ENCODE results near the gene OR6S1. TPM values are rescaled to one million over a fixed set of nuclear protein-coding genes. Genes with fewer than 3 reads are reported as not detected.

The OR6S1 gene
- total and polyA plus RNA-seq, 10 of the 15 experiments (the other 5 are each of a cell fraction or from before 2014, with no cell fraction given) = 0.22 to 0.67 (median 0.43) TPM; not detected in 4

- no peak for DNase-seq (ENCODE audit: low read depth, low spot score)
- no peak for FAIRE-seq
- no peaks in the 10 kb centered on the region for H4K20me1 ChIP-seq (ENCODE audit: control insufficient read depth, insufficient read depth)
- intact Hi-C loops (cut with micrococcal nuclease; ENCODE audit: unreplicated experiment) = no loop called here
- ChIA-PET POLR2A (no interaction called here), RAD21 (ENCODE audit: unreplicated experiment) (interaction anchor here (1.6 kb wide), 1 partner anchor 114 kb away, joined by 3 read pairs; no protein-coding TSS in a partner anchor), CTCF (interaction anchor here (1.3 to 9.9 kb wide), 3 partner anchors 114 to 273 kb away, joined by 3 to 216 read pairs (median 4); partner anchors contain the start of gene CCNB1IP1), SMC1A (ENCODE audit: uncharacterized antibody, unreplicated experiment) (interaction anchor here (1.0 kb wide), 1 partner anchor 272 kb away, joined by 4 read pairs; no protein-coding TSS in a partner anchor)
- WGBS (ENCODE audit: insufficient coverage, insufficient replicate concordance, low lambda C conversion rate, missing lambda C conversion rate) = 62% methylated on average over 12 of the region's 12 CpGs
- H3K79me2 ChIP-seq (ENCODE audit: control insufficient read depth, insufficient read depth, low read length) = no peaks in the 10 kb centered on the region
- BruUV-seq (replicated peaks) = no TSS peak
- no peak overlapping the region for H3K9ac ChIP-seq (ENCODE audit: control insufficient read depth, insufficient read depth, low read length)
- in situ Hi-C loops (cut with MboI) = no loop called here
- no peak overlapping the region for H3K27ac ChIP-seq (ENCODE audit: control insufficient read depth, insufficient read depth)
- H3K36me3 ChIP-seq (ENCODE audit: control insufficient read depth in 2 of 2, insufficient read depth in 2 of 2, low read length in 1 of 2) = no peaks in the 10 kb centered on the region
- no peak overlapping the region for H2AFZ ChIP-seq (ENCODE audit: control insufficient read depth, low read depth, low read length)
- no peak overlapping the region for H3K4me2 ChIP-seq (ENCODE audit: control insufficient read depth, insufficient read depth)
- no peaks in the 10 kb centered on the region for H3K4me1 ChIP-seq (ENCODE audit: control insufficient read depth, insufficient read depth, low read length)
- no peak for ATAC-seq
- no peak overlapping the region for H3K4me3 ChIP-seq
- H3K27me3 ChIP-seq (replicated peaks in 1 of 2; ENCODE audit: control insufficient read depth in 2 of 2, insufficient read depth in 2 of 2, low read length in 1 of 2) = no peaks in the 10 kb centered on the region
- no peaks in the 10 kb centered on the region for H3K9me3 ChIP-seq (replicated peaks; ENCODE audit: control insufficient read depth, insufficient read depth, low read length)
- TF ChIP-seq CBX5 (IDR thresholded peaks at IDR 0.05; ENCODE audit: low read depth) (no peak), BRCA1 (IDR thresholded peaks at IDR 0.05; ENCODE audit: low read depth, low read length) (no peak), CHD1 (IDR thresholded peaks at IDR 0.05; ENCODE audit: low read depth, low read length) (no peak), ELK1 (IDR thresholded peaks at IDR 0.05; ENCODE audit: low read depth, low read length) (no peak), LARP7 (IDR thresholded peaks at IDR 0.05) (no peak), ZBTB4 (CRISPR knock-in tag; IDR thresholded peaks at IDR 0.05) (no peak), ZNF622 (IDR thresholded peaks at IDR 0.05) (no peak), RELB (IDR thresholded peaks at IDR 0.05; ENCODE audit: low read depth) (no peak), SMAD5 (IDR thresholded peaks at IDR 0.05; ENCODE audit: low read depth) (no peak), ATF3 (IDR thresholded peaks at IDR 0.05; ENCODE audit: borderline replicate concordance, extremely low read depth, low read depth, low read length) (no peak), EP300 (IDR thresholded peaks at IDR 0.05; ENCODE audit: borderline replicate concordance in 1 of 2, control insufficient read depth in 1 of 2, low read depth in 2 of 2, low read length in 2 of 2) (no peak), ZNF207 (IDR thresholded peaks at IDR 0.05; ENCODE audit: borderline replicate concordance) (no peak), MAX (IDR thresholded peaks at IDR 0.05; ENCODE audit: low read depth, low read length) (no peak), RAD51 (IDR thresholded peaks at IDR 0.05) (no peak)
Measured at GRCh38 chr14:20601522-20601921, 40.0 kb downstream of the OR6S1 start.

All from GM12878 (cell line).